Endometrium (tissue), 2 donors: ENCODE data around the gene EPOP.
"Not testable (repeated sequence)": the region's sequence is repeated elsewhere in the genome, so short reads cannot be mapped to it uniquely, and the experiment has no call there.

ENCODE experiments used
- FAIRE-seq: peaks from 2 replicates; lab custom pipeline; 2012; peaks lifted over from hg19 to GRCh38; lab: Jason Lieb, UNC
- donor health status: control.
- donor health status: control.

The EPOP gene

GRCh38 chr17:38673707-38674013 is 1.1 kb downstream of the EPOP start:
- FAIRE-seq: no peak

- FAIRE-seq: no peak
Measured at GRCh38 chr17:38672788-38673706, 1.7 kb downstream of the EPOP start.

GRCh38 chr17:38671939-38672720 is 2.6 kb downstream of the EPOP start:
- FAIRE-seq: no peak

- FAIRE-seq: no peak
Measured at GRCh38 chr17:38669520-38669919, 5.2 kb downstream of the EPOP start.

- FAIRE-seq: no peak
Measured at GRCh38 chr17:38667787-38668122, 7.0 kb downstream of the EPOP start.

GRCh38 chr17:38667099-38667786 is 7.5 kb downstream of the EPOP start:
- no peak for FAIRE-seq

- FAIRE-seq: no peak
Measured at GRCh38 chr17:38663964-38664644, 10.7 kb downstream of the EPOP start.

GRCh38 chr17:38663125-38663751 is 11.5 kb downstream of the EPOP start:
- FAIRE-seq: no peak

GRCh38 chr17:38660097-38661025 is 14.4 kb downstream of the EPOP start:
- no peak for FAIRE-seq

GRCh38 chr17:38659415-38659814 is 15.3 kb downstream of the EPOP start:
- FAIRE-seq: no peak

- no peak for FAIRE-seq
Measured at GRCh38 chr17:38658741-38659345, 15.9 kb downstream of the EPOP start.

- no peak for FAIRE-seq
Measured at GRCh38 chr17:38657824-38658740, 16.7 kb downstream of the EPOP start.

GRCh38 chr17:38656959-38657823 is 17.6 kb downstream of the EPOP start:
- FAIRE-seq: no peak

- FAIRE-seq: no peak
Measured at GRCh38 chr17:38654411-38655398, 20.1 kb downstream of the EPOP start.

GRCh38 chr17:38653679-38654078 is 21.1 kb downstream of the EPOP start:
- no peak for FAIRE-seq

GRCh38 chr17:38653230-38653629 is 21.5 kb downstream of the EPOP start:
- FAIRE-seq: no peak

- not testable (repeated sequence) for FAIRE-seq
Measured at GRCh38 chr17:38650653-38651173, 24.0 kb downstream of the EPOP start.
